Measurements from ENCODE around the gene ZBTB2. TPM values are rescaled to one million over a fixed set of nuclear protein-coding genes. Genes with fewer than 3 reads are reported as not detected.

The ZBTB2 gene
- total RNA-seq, 3 donors from 2014 or later (not counting 1 experiment from before 2014, with no cell fraction given), result 27.4 to 36.9 (median 29.9) TPM

DNA sequence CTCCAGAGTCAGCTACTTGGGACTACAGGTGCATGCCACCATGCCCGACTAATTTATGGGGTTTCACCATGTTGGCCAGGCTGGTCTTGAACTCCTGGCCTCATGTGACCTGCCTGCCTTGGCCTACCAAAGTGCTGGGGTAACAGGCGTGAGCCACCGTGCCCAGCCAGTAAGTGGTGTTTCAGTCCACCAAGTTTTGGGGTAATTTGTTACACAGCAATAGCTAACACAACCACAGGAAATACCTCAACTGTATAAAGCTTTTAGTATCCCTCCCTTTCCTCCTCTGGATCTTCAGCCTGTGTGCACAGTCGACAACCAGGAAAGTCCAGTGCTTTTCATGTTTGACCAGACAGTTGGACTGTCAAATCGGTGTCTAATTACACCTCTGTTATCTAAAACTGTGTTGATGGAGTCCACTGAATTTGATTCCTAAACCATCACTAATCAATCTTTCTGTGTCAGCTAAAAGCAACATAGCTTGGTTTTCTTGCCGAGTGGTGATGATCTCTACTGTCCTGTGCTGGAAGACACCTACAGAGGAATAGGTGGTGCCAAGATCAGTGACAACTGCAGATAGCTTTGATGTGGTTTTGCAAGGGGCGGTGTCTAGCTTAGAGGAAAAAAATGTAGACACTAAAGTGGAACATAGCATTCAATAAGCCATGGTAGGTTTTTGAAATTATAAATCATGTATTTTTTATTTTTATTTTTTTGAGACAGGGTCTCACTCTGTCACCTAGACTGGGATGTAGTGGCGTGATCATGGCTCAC, 22.2 kb upstream of the ZBTB2 start:
- H3K9me3 Mint-ChIP-seq, result no peaks in the 10 kb centered on the region
- TF ChIP-seq, protein P1, sequence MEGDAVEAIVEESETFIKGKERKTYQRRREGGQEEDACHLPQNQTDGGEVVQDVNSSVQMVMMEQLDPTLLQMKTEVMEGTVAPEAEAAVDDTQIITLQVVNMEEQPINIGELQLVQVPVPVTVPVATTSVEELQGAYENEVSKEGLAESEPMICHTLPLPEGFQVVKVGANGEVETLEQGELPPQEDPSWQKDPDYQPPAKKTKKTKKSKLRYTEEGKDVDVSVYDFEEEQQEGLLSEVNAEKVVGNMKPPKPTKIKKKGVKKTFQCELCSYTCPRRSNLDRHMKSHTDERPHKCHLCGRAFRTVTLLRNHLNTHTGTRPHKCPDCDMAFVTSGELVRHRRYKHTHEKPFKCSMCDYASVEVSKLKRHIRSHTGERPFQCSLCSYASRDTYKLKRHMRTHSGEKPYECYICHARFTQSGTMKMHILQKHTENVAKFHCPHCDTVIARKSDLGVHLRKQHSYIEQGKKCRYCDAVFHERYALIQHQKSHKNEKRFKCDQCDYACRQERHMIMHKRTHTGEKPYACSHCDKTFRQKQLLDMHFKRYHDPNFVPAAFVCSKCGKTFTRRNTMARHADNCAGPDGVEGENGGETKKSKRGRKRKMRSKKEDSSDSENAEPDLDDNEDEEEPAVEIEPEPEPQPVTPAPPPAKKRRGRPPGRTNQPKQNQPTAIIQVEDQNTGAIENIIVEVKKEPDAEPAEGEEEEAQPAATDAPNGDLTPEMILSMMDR (IDR thresholded peaks at IDR 0.05), result no peak
- DNase-seq (peak in 1 of 2 donors; percentile 85), ATAC-seq (peak; percentile 78 to 97 (median 95))
- Histone ChIP-seq H3K36me3 (ENCODE audit: control insufficient read depth, insufficient read depth, low read length) (peaks cover 9% of the 10 kb centered on the region), H3K9me3 (ENCODE audit: control insufficient read depth, insufficient read depth, low read length) (no peaks in the 10 kb centered on the region), H3K27me3 (ENCODE audit: control insufficient read depth, insufficient read depth, low read length) (no peaks in the 10 kb centered on the region), H3K4me3 (ENCODE audit: low read length) (no peak overlapping the region), H3K27ac (ENCODE audit: low read length) (no peak overlapping the region), H3K4me1 (ENCODE audit: control insufficient read depth, insufficient read depth, low read length) (peaks cover 11% of the 10 kb centered on the region)
- H3K27me3 Mint-ChIP-seq (ENCODE audit: low read depth in 2 of 2), result no peaks in the 10 kb centered on the region
- H3K27ac Mint-ChIP-seq, result peak overlapping the region; percentile 66 to 75
- intact Hi-C loops (cut with micrococcal nuclease), result no loop called here
- 75% methylated on average over 8 of the region's 8 CpGs for WGBS (ENCODE audit: insufficient coverage)
- H3K4me3 Mint-ChIP-seq, result no peak overlapping the region
- peaks cover 30% of the 10 kb centered on the region in 2 donors for H3K4me1 Mint-ChIP-seq
- peaks cover 11% of the 10 kb centered on the region for H3K36me3 Mint-ChIP-seq

DNA sequence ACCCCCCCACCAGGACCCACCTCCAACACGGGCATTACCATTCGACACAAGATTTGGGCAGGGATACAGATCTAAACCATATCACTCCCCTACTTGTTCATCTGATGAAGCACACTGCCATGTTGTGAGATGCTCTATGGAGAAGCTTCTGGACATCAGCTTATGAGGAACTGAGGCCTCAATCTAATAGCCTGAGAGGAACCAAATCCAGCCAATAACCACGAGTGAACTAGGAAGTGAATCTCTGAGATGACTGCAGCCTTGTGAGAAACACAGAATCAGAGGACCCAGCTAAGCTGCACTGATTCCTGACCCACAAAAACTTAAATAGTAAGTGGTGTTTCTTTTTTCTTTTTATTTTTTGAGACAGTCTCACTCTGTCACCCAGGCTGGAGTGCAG, 21.6 kb upstream of the ZBTB2 start:
- H3K36me3 Mint-ChIP-seq, result peaks cover 11% of the 10 kb centered on the region
- WGBS (ENCODE audit: insufficient coverage), result 94% methylated on average over 3 of the region's 3 CpGs
- H3K27ac ChIP-seq (ENCODE audit: low read length), result no peak overlapping the region
- H3K27me3 Mint-ChIP-seq (ENCODE audit: low read depth in 2 of 2), result no peaks in the 10 kb centered on the region
- H3K4me1 Mint-ChIP-seq, result peaks cover 30 to 33% of the 10 kb centered on the region in 2 donors
- no peaks in the 10 kb centered on the region for H3K9me3 ChIP-seq (ENCODE audit: control insufficient read depth, insufficient read depth, low read length)
- no peaks in the 10 kb centered on the region for H3K27me3 ChIP-seq (ENCODE audit: control insufficient read depth, insufficient read depth, low read length)
- DNase-seq (no peak), ATAC-seq (no peak)
- peak overlapping the region; percentile 66 to 75 for H3K27ac Mint-ChIP-seq
- no peak overlapping the region for H3K4me3 ChIP-seq (ENCODE audit: low read length)
- TF ChIP-seq, protein P1 (IDR thresholded peaks at IDR 0.05), result no peak
- no peaks in the 10 kb centered on the region for H3K9me3 Mint-ChIP-seq
- H3K4me3 Mint-ChIP-seq, result no peak overlapping the region
- intact Hi-C loops (cut with micrococcal nuclease), result no loop called here
- peaks cover 11% of the 10 kb centered on the region for H3K4me1 ChIP-seq (ENCODE audit: control insufficient read depth, insufficient read depth, low read length)
- H3K36me3 ChIP-seq (ENCODE audit: control insufficient read depth, insufficient read depth, low read length), result peaks cover 9% of the 10 kb centered on the region

DNA sequence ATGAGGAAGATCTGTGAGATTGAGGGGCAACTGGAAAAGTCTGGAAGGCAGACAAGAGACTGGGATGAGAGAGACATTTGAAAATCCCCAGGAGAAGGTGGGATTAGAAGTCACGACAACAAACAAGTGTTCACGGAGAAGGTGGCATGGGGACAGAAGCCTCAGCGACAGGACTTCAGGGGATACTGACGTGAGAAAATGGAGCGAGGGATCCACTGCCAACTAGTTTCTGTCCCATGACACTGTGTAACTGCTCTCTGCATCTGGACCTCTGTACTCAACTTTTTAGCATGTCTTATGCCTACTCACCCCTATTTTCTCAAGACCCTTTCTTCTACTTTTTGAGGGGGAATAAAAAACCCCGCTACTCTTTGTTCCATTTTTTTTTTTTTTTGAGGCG, 18.3 kb upstream of the ZBTB2 start:
- WGBS (ENCODE audit: insufficient coverage), result 94% methylated on average over 7 of the region's 7 CpGs
- TF ChIP-seq, protein P1 (IDR thresholded peaks at IDR 0.05), result no peak
- Mint-ChIP-seq H3K9me3 (no peaks in the 10 kb centered on the region), H3K4me3 (no peak overlapping the region), H3K27ac (peak overlapping the region; percentile 5 to 63), H3K4me1 (peaks cover 39 to 42% of the 10 kb centered on the region in 2 donors), H3K36me3 (peaks cover 7% of the 10 kb centered on the region), H3K27me3 (ENCODE audit: low read depth in 2 of 2) (no peaks in the 10 kb centered on the region)
- no peak overlapping the region for H3K27ac ChIP-seq (ENCODE audit: low read length)
- H3K27me3 ChIP-seq (ENCODE audit: control insufficient read depth, insufficient read depth, low read length), result no peaks in the 10 kb centered on the region
- H3K4me1 ChIP-seq (ENCODE audit: control insufficient read depth, insufficient read depth, low read length), result peaks cover 11% of the 10 kb centered on the region
- no peak overlapping the region for H3K4me3 ChIP-seq (ENCODE audit: low read length)
- no peaks in the 10 kb centered on the region for H3K9me3 ChIP-seq (ENCODE audit: control insufficient read depth, insufficient read depth, low read length)
- peaks cover 15% of the 10 kb centered on the region for H3K36me3 ChIP-seq (ENCODE audit: control insufficient read depth, insufficient read depth, low read length)
- ATAC-seq (no peak), DNase-seq (no peak)
- intact Hi-C loops (cut with micrococcal nuclease), result no loop called here
